ENCODE data around the gene MRPL49.

MRPL49 gene

DNA sequence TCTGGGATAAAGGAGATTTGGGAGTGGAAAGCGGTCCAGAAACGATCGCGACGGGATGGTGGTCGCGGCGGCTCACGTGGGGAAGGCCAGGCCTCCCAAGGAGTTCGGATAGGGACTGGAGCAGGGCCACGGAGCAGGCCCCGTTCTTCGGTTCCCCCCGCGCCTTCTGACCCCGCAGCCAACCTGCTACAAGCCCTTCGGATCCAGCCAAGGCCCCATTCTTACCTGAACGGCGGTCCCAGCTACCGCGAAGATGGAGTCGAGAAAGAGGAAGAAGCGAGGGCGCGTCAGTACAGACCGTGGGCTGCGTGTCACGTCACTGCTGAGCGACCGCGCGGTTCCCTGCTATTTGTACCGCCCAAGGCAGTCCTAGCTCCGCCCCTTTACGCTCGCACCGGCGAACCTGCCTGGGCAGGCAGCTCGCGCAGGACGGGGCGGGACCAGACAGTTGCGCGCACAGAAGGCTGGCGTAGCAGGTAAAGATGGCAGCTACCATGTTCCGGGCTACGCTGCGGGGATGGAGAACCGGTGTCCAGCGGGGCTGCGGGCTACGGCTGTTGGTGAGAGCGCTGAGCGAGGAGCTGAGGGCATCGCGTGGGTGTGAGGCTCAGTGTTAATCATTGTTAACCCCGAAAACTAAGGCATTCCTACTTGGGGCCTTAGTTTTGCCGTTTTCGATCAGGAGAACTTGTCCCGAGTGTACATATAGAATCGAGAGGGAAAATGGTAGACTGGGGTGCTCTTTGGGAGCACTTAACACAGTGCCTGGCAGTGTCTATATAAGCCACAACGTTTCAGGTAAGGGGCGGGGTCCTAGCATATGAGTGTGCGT, at the start of gene MRPL49, which contains the start of gene FAU:
Gene MRPL49 (plus strand): TSS at position 457 of the 832 bp plus-strand sequence. CDS start 26 bp downstream, at position 483.
Gene FAU (minus strand): TSS at position 270 of the 832 bp plus-strand sequence. CDS start 321 bp downstream, outside the sequence.
- H3K4me3 ChIP-seq (ENCODE audit: low read length): peak within 1 kb of the TSS; percentile 100
- peaks cover 62% of the 10 kb centered on the region for H3K79me2 ChIP-seq (ENCODE audit: low read length)
- peaks cover 21% of the 10 kb centered on the region for H3K4me1 ChIP-seq (ENCODE audit: low read length)
- peak within 1 kb of the TSS; percentile 98 for H3K9ac ChIP-seq (ENCODE audit: low read length)
- H3F3A ChIP-seq (ENCODE audit: insufficient read depth, low read length): peaks cover 53% of the 10 kb centered on the region
- H4K20me1 ChIP-seq (ENCODE audit: insufficient read depth, low read length): no peaks in the 10 kb centered on the region
- peak; percentile 99 for DNase-seq
- no peaks in the 10 kb centered on the region for H3K27me3 ChIP-seq (replicated peaks; ENCODE audit: insufficient read depth, low read length)
- peak within 1 kb of the TSS; percentile 91 for H3K4me2 ChIP-seq (ENCODE audit: low read depth, low read length)
- TF ChIP-seq EZH2 (optimal IDR thresholded peaks at IDR 0.05; ENCODE audit: low read depth, low read length) (no peak), EZH2phosphoT487 (IDR thresholded peaks at IDR 0.05; ENCODE audit: low read length) (no peak)
- TF ChIP-seq, protein P1, sequence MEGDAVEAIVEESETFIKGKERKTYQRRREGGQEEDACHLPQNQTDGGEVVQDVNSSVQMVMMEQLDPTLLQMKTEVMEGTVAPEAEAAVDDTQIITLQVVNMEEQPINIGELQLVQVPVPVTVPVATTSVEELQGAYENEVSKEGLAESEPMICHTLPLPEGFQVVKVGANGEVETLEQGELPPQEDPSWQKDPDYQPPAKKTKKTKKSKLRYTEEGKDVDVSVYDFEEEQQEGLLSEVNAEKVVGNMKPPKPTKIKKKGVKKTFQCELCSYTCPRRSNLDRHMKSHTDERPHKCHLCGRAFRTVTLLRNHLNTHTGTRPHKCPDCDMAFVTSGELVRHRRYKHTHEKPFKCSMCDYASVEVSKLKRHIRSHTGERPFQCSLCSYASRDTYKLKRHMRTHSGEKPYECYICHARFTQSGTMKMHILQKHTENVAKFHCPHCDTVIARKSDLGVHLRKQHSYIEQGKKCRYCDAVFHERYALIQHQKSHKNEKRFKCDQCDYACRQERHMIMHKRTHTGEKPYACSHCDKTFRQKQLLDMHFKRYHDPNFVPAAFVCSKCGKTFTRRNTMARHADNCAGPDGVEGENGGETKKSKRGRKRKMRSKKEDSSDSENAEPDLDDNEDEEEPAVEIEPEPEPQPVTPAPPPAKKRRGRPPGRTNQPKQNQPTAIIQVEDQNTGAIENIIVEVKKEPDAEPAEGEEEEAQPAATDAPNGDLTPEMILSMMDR (IDR thresholded peaks at IDR 0.05; ENCODE audit: low read length): no peak
- H3K9me3 ChIP-seq (replicated peaks; ENCODE audit: insufficient read depth, low read length): no peaks in the 10 kb centered on the region
- peak within 1 kb of the TSS; percentile 80 for H2AFZ ChIP-seq (ENCODE audit: low read length)
- H3K27ac ChIP-seq (ENCODE audit: low read length): peak within 1 kb of the TSS; percentile 90
- H3K36me3 ChIP-seq (replicated peaks; ENCODE audit: insufficient read depth, low read length): peaks cover 11% of the 10 kb centered on the region
- H3K9me2 ChIP-seq (replicated peaks; ENCODE audit: insufficient read depth, low read length): no peaks in the 10 kb centered on the region

DNA sequence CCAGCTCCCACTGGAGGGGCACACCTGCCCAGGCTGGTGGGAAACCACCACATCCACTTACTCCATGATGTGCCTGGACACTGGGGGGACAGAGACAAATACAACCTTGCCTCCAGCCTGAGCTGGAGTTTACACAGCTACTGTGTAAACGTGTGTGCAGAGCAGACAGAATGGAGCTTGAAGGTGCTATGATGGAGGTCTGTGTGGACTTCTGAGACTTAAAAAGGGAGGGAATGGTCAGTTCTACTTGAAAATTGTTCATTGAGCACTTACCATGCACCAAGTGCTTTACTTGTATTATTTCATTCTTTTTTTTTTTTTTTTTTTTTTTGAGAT, 49.5 kb upstream of the MRPL49 start:
- H3K27ac ChIP-seq (ENCODE audit: low read length): no peak overlapping the region; the same call in 1 of the 2 replicates
- DNase-seq: no peak
- H3F3A ChIP-seq (ENCODE audit: insufficient read depth, low read length): no peaks in the 10 kb centered on the region
- H3K4me1 ChIP-seq (ENCODE audit: low read length): peaks cover 12% of the 10 kb centered on the region
- no peaks in the 10 kb centered on the region for H3K27me3 ChIP-seq (replicated peaks; ENCODE audit: insufficient read depth, low read length)
- H3K4me3 ChIP-seq (ENCODE audit: low read length): no peak overlapping the region
- no peaks in the 10 kb centered on the region for H3K9me2 ChIP-seq (replicated peaks; ENCODE audit: insufficient read depth, low read length)
- no peaks in the 10 kb centered on the region for H3K9me3 ChIP-seq (replicated peaks; ENCODE audit: insufficient read depth, low read length)
- H3K36me3 ChIP-seq (replicated peaks; ENCODE audit: insufficient read depth, low read length): 0 out of 2 replicates have a peak, but pooled peaks cover 4% of the 10 kb centered on the region
- peaks cover 10% of the 10 kb centered on the region for H3K79me2 ChIP-seq (ENCODE audit: low read length)
- TF ChIP-seq EZH2 (optimal IDR thresholded peaks at IDR 0.05; ENCODE audit: low read depth, low read length): no peak
- no peak for TF ChIP-seq EZH2phosphoT487 (IDR thresholded peaks at IDR 0.05; ENCODE audit: low read length)
- TF ChIP-seq, protein P1 (IDR thresholded peaks at IDR 0.05; ENCODE audit: low read length): no peak
- peak overlapping the region; percentile 3; the same call in 1 of the 2 replicates for H2AFZ ChIP-seq (ENCODE audit: low read length)
- H4K20me1 ChIP-seq (ENCODE audit: insufficient read depth, low read length): no peaks in the 10 kb centered on the region
- H3K4me2 ChIP-seq (ENCODE audit: low read depth, low read length): no peak overlapping the region
- no peak overlapping the region for H3K9ac ChIP-seq (ENCODE audit: low read length)

DNA sequence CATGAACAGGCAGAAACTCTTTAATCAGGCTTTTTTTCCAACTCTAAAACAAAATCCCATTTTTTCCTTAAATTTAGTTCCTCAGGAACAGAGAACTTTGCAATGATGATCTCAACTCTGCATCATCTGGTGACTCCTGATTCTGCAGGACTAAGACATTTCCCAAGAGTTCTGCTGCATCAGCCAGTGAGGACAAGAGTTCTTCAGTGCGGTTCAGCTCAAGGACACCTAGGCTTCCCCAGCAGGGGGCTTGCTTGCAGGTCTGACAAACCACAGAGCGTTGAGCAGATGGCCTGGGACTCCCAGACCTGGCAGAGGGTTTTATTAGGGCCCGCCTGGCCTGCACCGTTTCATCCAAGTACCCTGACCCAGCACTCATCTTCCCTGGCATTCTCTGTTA, 44.7 kb upstream of the MRPL49 start:
- no peak for DNase-seq
- H3K9me2 ChIP-seq (replicated peaks; ENCODE audit: insufficient read depth, low read length): no peaks in the 10 kb centered on the region
- no peak overlapping the region for H3K4me3 ChIP-seq (ENCODE audit: low read length)
- TF ChIP-seq EZH2phosphoT487 (IDR thresholded peaks at IDR 0.05; ENCODE audit: low read length): no peak
- TF ChIP-seq, protein P1 (IDR thresholded peaks at IDR 0.05; ENCODE audit: low read length): no peak
- no peak for TF ChIP-seq EZH2 (optimal IDR thresholded peaks at IDR 0.05; ENCODE audit: low read depth, low read length)
- H4K20me1 ChIP-seq (ENCODE audit: insufficient read depth, low read length): no peaks in the 10 kb centered on the region
- no peaks in the 10 kb centered on the region for H3K27me3 ChIP-seq (replicated peaks; ENCODE audit: insufficient read depth, low read length)
- 0 out of 2 replicates have a peak, but pooled peaks cover 6% of the 10 kb centered on the region for H3K36me3 ChIP-seq (replicated peaks; ENCODE audit: insufficient read depth, low read length)
- H3K9me3 ChIP-seq (replicated peaks; ENCODE audit: insufficient read depth, low read length): no peaks in the 10 kb centered on the region
- peaks cover 25% of the 10 kb centered on the region for H3K4me1 ChIP-seq (ENCODE audit: low read length)
- peaks cover 56% of the 10 kb centered on the region for H3K79me2 ChIP-seq (ENCODE audit: low read length)
- H2AFZ ChIP-seq (ENCODE audit: low read length): no peak overlapping the region
- H3K4me2 ChIP-seq (ENCODE audit: low read depth, low read length): no peak overlapping the region
- peaks cover 18% of the 10 kb centered on the region; the same call in 1 of the 2 replicates for H3F3A ChIP-seq (ENCODE audit: insufficient read depth, low read length)
- H3K27ac ChIP-seq (ENCODE audit: low read length): no peak overlapping the region
- no peak overlapping the region for H3K9ac ChIP-seq (ENCODE audit: low read length)

Measured in MM.1S (cell line).